IMR-90 (cell line): ENCODE data around the gene TRAPPC8. TPM values are rescaled to one million over a fixed set of nuclear protein-coding genes. Genes with fewer than 3 reads are reported as not detected.
"Not testable (repeated sequence)": the region's sequence is repeated elsewhere in the genome, so short reads cannot be mapped to it uniquely, and the experiment has no call there.

ENCODE experiments used
- ATAC-seq: fragments of 200-7000 bp; cut with Tn5 transposase; 2 replicates; pipeline ENCODE4 v1.9.1; 2020; ENCODE audit warnings: low read depth, mild to moderate bottlenecking, moderate library complexity
- BruUV-seq: library from RNA; stranded (reverse); fragments of 400-500 nt; replicated peaks from 2 replicates; lab custom pipeline; 2021; lab: Mats Ljungman, UMichigan
- CTCF ChIA-PET: fragments of 300-600 bp; formaldehyde crosslinking; extraction: SDS; loops from one replicate; lab custom pipeline; 2021; ENCODE audit warnings: antibody characterized with exemption; lab: Yijun Ruan, JAX
- POLR2A ChIA-PET: fragments of 300-600 bp; sonication (Branson Sonifier 250); formaldehyde crosslinking; loops from one replicate; lab custom pipeline; 2022; ENCODE audit warnings: antibody characterized with exemption; ENCODE audit not compliant: unreplicated experiment; lab: Charles Lee
- DNase-seq: peaks from one replicate; pipeline ENCODE4 v3.0.0; 2013
- H2AFZ ChIP-seq: replicated peaks from 2 replicates; pipeline ENCODE3; 2013; ENCODE audit warnings: low read length, mild to moderate bottlenecking; ENCODE audit not compliant: poor library complexity
- H2AK5ac ChIP-seq: 2 replicates; pipeline ENCODE4 v1.6.1; 2013; ENCODE audit warnings: low read depth, low read length, inconsistent platforms
- H2AK9ac ChIP-seq: replicated peaks from 2 replicates; pipeline ENCODE3; 2013; ENCODE audit warnings: mild to moderate bottlenecking, low read depth, low read length, moderate library complexity; ENCODE audit not compliant: poor library complexity
- H2BK120ac ChIP-seq: 2 replicates; pipeline ENCODE4 v1.6.1; 2013; ENCODE audit warnings: low read depth, low read length, inconsistent platforms
- H2BK15ac ChIP-seq: 3 replicates; pipeline ENCODE4 v1.6.1; 2013; ENCODE audit warnings: low read depth, low read length, inconsistent platforms
- H2BK20ac ChIP-seq: 2 replicates; pipeline ENCODE4 v1.6.1; 2013; ENCODE audit warnings: low read depth, mild to moderate bottlenecking, inconsistent platforms, low read length, moderate library complexity
- H2BK5ac ChIP-seq: 2 replicates; pipeline ENCODE4 v1.6.1; 2013; ENCODE audit warnings: mild to moderate bottlenecking, low read depth, low read length, inconsistent platforms; ENCODE audit not compliant: poor library complexity, severe bottlenecking
- H3K14ac ChIP-seq: replicated peaks from 2 replicates; pipeline ENCODE4 v1.6.1; 2013; ENCODE audit warnings: low read depth, low read length, inconsistent platforms
- H3K18ac ChIP-seq: 2 replicates; pipeline ENCODE4 v1.6.1; 2013; ENCODE audit warnings: low read depth, low read length, control low read depth
- H3K23ac ChIP-seq: 2 replicates; pipeline ENCODE4 v1.6.1; 2013; ENCODE audit warnings: low read depth, low read length, inconsistent platforms
- H3K27ac ChIP-seq: 2 replicates; pipeline ENCODE4 v1.5.1; 2013; ENCODE audit warnings: mild to moderate bottlenecking, control low read depth, low read length; ENCODE audit not compliant: insufficient read depth
- H3K27me3 ChIP-seq: 2 replicates; pipeline ENCODE4 v1.6.1; 2013; ENCODE audit warnings: low read length; ENCODE audit not compliant: control insufficient read depth, insufficient read depth
- H3K36me3 ChIP-seq: 2 replicates; pipeline ENCODE4 v1.6.1; 2013; ENCODE audit warnings: low read length, mixed read lengths; ENCODE audit not compliant: control insufficient read depth, insufficient read depth
- H3K4ac ChIP-seq: 2 replicates; pipeline ENCODE4 v1.6.1; 2013; ENCODE audit warnings: low read depth, low read length, inconsistent platforms
- H3K4me1 ChIP-seq: 2 replicates; pipeline ENCODE4 v1.6.1; 2013; ENCODE audit warnings: low read length, mixed read lengths; ENCODE audit not compliant: control insufficient read depth, insufficient read depth
- H3K4me2 ChIP-seq: 2 replicates; pipeline ENCODE4 v1.6.1; 2013; ENCODE audit warnings: low read depth, mild to moderate bottlenecking, control low read depth, low read length, moderate library complexity
- H3K4me3 ChIP-seq: 2 replicates; pipeline ENCODE4 v1.5.1; 2013; ENCODE audit warnings: low read depth, mild to moderate bottlenecking, control low read depth, low read length, moderate library complexity; ENCODE audit not compliant: insufficient read depth
- H3K56ac ChIP-seq: 2 replicates; pipeline ENCODE4 v1.6.1; 2013; ENCODE audit warnings: low read length, inconsistent platforms; ENCODE audit not compliant: insufficient read depth; ENCODE audit errors: extremely low read depth
- H3K79me1 ChIP-seq, 2 experiments: 2 replicates each; pipeline ENCODE4 v1.6.1; 2013; ENCODE audit warnings: low read length in 2 of 2, inconsistent platforms in 1 of 2, low read depth in 1 of 2
- H3K9ac ChIP-seq: 2 replicates; pipeline ENCODE4 v1.6.1; 2013; ENCODE audit warnings: low read depth, low read length, control low read depth
- H3K9me1 ChIP-seq: 2 replicates; pipeline ENCODE4 v1.6.1; 2013; ENCODE audit warnings: low read length, inconsistent platforms; ENCODE audit not compliant: insufficient read depth
- H3K9me3 ChIP-seq: 2 replicates; pipeline ENCODE4 v1.6.1; 2013; ENCODE audit warnings: low read length; ENCODE audit not compliant: control insufficient read depth, insufficient read depth
- H4K20me1 ChIP-seq: 2 replicates; pipeline ENCODE4 v1.6.1; 2013; ENCODE audit warnings: low read length, inconsistent platforms; ENCODE audit not compliant: insufficient read depth
- H4K5ac ChIP-seq: 2 replicates; pipeline ENCODE4 v1.6.1; 2013; ENCODE audit warnings: mild to moderate bottlenecking, low read depth, low read length, control low read depth
- H4K8ac ChIP-seq, 2 experiments: 2 replicates each; pipeline ENCODE4 v1.6.1; 2013; ENCODE audit warnings: low read depth in 2 of 2, low read length in 2 of 2, control low read depth in 1 of 2, inconsistent platforms in 1 of 2
- H4K91ac ChIP-seq: 2 replicates; pipeline ENCODE4 v1.6.1; 2013; ENCODE audit warnings: low read depth, low read length, inconsistent platforms; ENCODE audit not compliant: insufficient read depth
- BHLHE40 ChIP-seq: fragments of 150-350 bp; IDR thresholded peaks from 2 replicates; pipeline ENCODE4 v1.6.1; 2016; ENCODE audit warnings: mild to moderate bottlenecking, low read depth, low read length
- NFE2L2 ChIP-seq: fragments of 150-350 bp; IDR thresholded peaks from 2 replicates; pipeline ENCODE4 v1.6.1; 2016; ENCODE audit warnings: low read depth, mild to moderate bottlenecking, low read length
- RFX5 ChIP-seq: IDR thresholded peaks from 2 replicates; pipeline ENCODE4 v1.8.0; 2012; ENCODE audit warnings: low read depth, mild to moderate bottlenecking, low read length, moderate library complexity
- SMC3 ChIP-seq: fragments of 150-350 bp; IDR thresholded peaks from 2 replicates; pipeline ENCODE4 v1.6.1; 2016; ENCODE audit warnings: low read depth, mild to moderate bottlenecking, antibody characterized with exemption, low read length, moderate library complexity
- WGBS, 2 experiments: methylation state at CpG; one replicate each; pipeline versions ENCODE4 v1.1.5 to v1.1.7; 2013; ENCODE audit warnings: missing lambda C conversion rate in 2 of 2; ENCODE audit not compliant: insufficient read length in 1 of 2; ENCODE audit errors: extremely low coverage in 2 of 2; 5-methylcytosine and 5-hydroxymethylcytosine counted together
- dilution Hi-C: fragments of 300-500 bp; cut with HindIII; formaldehyde crosslinking; loops from one replicate; pipeline ENCODE4 v1.14.3; 2018; ENCODE audit warnings: low sequenced_read_pairs; ENCODE audit not compliant: unreplicated experiment
- in situ Hi-C: fragments of 300-500 bp; cut with MboI; formaldehyde crosslinking; loops from 3 replicates; pipeline ENCODE4 v1.14.3; 2019; ENCODE audit warnings: low sequenced_read_pairs, inconsistent platforms, mixed read lengths
- intact Hi-C: fragments of 100-400 bp; cut with micrococcal nuclease; formaldehyde crosslinking; loops from 2 replicates; pipeline ENCODE4 v1.10.0; 2022
- polyA plus RNA-seq, 3 experiments: library from polyadenylated mRNA; depleted of rRNA; stranded (reverse); fragments of >200 nt; gene quantifications; 2 replicates each; pipeline ENCODE4 v1.2.3, GENCODE V29; 2012; ENCODE audit warnings: low replicate concordance in 1 of 3
- total RNA-seq: library from RNA; depleted of rRNA; stranded (reverse); fragments of >200 nt; gene quantifications from 2 replicates; pipeline ENCODE4 v1.2.3, GENCODE V29; 2012
- TF ChIP-seq, protein P1 (sequence below): conservative IDR thresholded peaks from 2 replicates; pipeline ENCODE4 v1.5.1; 2012; ENCODE audit warnings: mild to moderate bottlenecking, low read depth, low read length, improper control_type of control experiment

The TRAPPC8 gene
- total and polyA plus RNA-seq, 2 of the 4 experiments (the other 2 are of a cell fraction), result 21.8 to 54.3 TPM

DNA sequence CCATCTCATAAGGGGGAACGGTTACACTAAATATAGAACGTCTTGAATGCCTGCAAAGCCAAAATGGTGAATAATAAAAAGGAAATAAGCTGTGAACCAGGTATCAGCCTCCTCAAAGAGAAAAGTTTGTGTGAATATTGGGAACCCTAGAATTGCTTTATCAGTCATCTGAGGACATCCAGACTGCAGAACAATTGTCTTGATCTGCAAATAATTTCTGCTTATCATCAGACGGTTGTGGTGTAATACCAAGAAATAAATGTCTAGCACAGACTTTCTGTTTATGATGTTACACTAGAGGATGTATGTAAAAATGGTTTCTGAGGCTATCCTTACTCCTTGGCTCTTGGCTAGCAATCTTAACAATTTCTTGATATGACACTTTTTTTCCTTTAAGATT, 128.8 kb downstream of the TRAPPC8 start (continued):
- TF ChIP-seq, protein P1, sequence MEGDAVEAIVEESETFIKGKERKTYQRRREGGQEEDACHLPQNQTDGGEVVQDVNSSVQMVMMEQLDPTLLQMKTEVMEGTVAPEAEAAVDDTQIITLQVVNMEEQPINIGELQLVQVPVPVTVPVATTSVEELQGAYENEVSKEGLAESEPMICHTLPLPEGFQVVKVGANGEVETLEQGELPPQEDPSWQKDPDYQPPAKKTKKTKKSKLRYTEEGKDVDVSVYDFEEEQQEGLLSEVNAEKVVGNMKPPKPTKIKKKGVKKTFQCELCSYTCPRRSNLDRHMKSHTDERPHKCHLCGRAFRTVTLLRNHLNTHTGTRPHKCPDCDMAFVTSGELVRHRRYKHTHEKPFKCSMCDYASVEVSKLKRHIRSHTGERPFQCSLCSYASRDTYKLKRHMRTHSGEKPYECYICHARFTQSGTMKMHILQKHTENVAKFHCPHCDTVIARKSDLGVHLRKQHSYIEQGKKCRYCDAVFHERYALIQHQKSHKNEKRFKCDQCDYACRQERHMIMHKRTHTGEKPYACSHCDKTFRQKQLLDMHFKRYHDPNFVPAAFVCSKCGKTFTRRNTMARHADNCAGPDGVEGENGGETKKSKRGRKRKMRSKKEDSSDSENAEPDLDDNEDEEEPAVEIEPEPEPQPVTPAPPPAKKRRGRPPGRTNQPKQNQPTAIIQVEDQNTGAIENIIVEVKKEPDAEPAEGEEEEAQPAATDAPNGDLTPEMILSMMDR, result no peak
- no peak for TF ChIP-seq RFX5
- no peak for TF ChIP-seq BHLHE40
- TF ChIP-seq SMC3, result no peak
- no peak for TF ChIP-seq NFE2L2

DNA sequence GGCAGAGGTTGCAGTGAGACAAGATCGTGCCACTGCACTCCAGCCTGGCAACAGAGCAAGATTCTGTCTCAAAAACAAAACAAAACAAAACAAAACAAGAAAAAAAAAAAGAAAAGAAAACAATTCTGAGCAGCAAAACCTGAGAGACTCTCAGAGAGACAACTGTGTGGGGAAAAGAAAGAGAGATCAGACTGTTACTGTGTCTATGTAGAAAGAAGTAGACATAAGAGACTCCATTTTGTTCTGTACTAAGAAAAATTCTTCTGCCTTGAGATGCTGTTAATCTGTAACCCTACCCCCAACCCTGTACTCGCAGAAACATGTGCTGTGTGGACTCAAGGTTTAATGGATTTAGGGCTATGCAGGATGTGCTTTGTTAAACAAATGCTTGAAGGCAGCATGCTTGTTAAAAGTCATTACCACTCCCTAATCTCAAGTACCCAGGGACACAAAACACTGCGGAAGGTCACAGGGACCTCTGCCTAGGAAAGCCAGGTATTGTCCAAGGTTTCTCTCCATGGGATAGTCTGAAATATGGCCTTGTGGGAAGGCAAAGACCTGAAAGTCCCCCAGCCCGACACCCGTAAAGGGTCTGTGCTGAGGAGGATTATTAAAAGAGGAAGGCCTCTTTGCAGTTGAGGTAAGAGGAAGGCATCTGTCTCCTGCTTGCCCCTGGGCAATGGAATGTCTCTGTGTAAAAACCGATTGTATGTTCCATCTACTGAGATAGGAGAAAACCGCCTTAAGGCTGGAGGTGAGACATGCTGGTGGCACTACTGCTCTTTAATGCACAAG, 132.4 kb downstream of the TRAPPC8 start:
- H4K5ac ChIP-seq, H3K27me3 ChIP-seq, H3K9me1 ChIP-seq, H3K9ac ChIP-seq, H2BK15ac ChIP-seq, H3K36me3 ChIP-seq, H3K56ac ChIP-seq, H3K18ac ChIP-seq, H3K79me1 ChIP-seq, POLR2A ChIA-PET, H4K20me1 ChIP-seq, H3K23ac ChIP-seq, BruUV-seq, H3K9me3 ChIP-seq, H2BK20ac ChIP-seq, H2BK5ac ChIP-seq, H2AK9ac ChIP-seq, CTCF ChIA-PET, H3K27ac ChIP-seq, DNase-seq, H4K8ac ChIP-seq, H4K91ac ChIP-seq, dilution Hi-C loops, H2BK120ac ChIP-seq, H2AK5ac ChIP-seq, H2AFZ ChIP-seq, ATAC-seq, H3K14ac ChIP-seq, intact Hi-C loops, H3K4me3 ChIP-seq, H3K4me2 ChIP-seq, H3K4ac ChIP-seq, H3K4me1 ChIP-seq: not testable (repeated sequence)
- in situ Hi-C loops, result loop anchor here (25.0 kb wide), 1 partner anchor 248 kb away; no protein-coding TSS in a partner anchor
- WGBS, 2 experiments, result no CpG with 5 or more reads among the region's 7 CpGs
